KBM-7 (cell line): Measurements from ENCODE around the gene SLC6A18.
"Not testable (repeated sequence)": the region's sequence is repeated elsewhere in the genome, so short reads cannot be mapped to it uniquely, and the experiment has no call there.

ENCODE experiments used
- DNase-seq: peaks from one replicate; pipeline ENCODE4 v3.0.0-alpha.2; 2015
- in situ Hi-C: fragments of 300-500 bp; cut with MboI; formaldehyde crosslinking; loops from 2 replicates; pipeline ENCODE4 v1.14.3; 2020; ENCODE audit warnings: low sequenced_read_pairs, low pct_unique_long_range_greater_than_20kb, mixed read lengths

Gene SLC6A18

GRCh38 chr5:1280177-1281037, 55.2 kb downstream of the SLC6A18 start:
- in situ Hi-C loops = no loop called here
- DNase-seq = no peak

GRCh38 chr5:1281038-1281882, 56.1 kb downstream of the SLC6A18 start:
- in situ Hi-C loops = no loop called here
- DNase-seq = no peak

- no peak for DNase-seq
- in situ Hi-C loops = no loop called here
Measured at GRCh38 chr5:1282131-1282992, 57.2 kb downstream of the SLC6A18 start.

GRCh38 chr5:1282993-1283728, 58.0 kb downstream of the SLC6A18 start:
- in situ Hi-C loops, DNase-seq: not testable (repeated sequence)

- DNase-seq, in situ Hi-C loops: not testable (repeated sequence)
Measured at GRCh38 chr5:1283729-1284041, 58.5 kb downstream of the SLC6A18 start.

- in situ Hi-C loops, DNase-seq: not testable (repeated sequence)
Measured at GRCh38 chr5:1284336-1284970, 59.3 kb downstream of the SLC6A18 start.

GRCh38 chr5:1285141-1285540, 60.0 kb downstream of the SLC6A18 start:
- in situ Hi-C loops = no loop called here
- no peak for DNase-seq

GRCh38 chr5:1285883-1286291, 60.7 kb downstream of the SLC6A18 start:
- in situ Hi-C loops = no loop called here

GRCh38 chr5:1288439-1289335, 63.5 kb downstream of the SLC6A18 start:
- in situ Hi-C loops = no loop called here
- DNase-seq = no peak

More at GRCh38 chr5:1285883-1286291, 60.7 kb downstream of the SLC6A18 start:
- no peak for DNase-seq

- in situ Hi-C loops, DNase-seq: not testable (repeated sequence)
Measured at GRCh38 chr5:1289559-1289958, 64.4 kb downstream of the SLC6A18 start.

- DNase-seq, in situ Hi-C loops: not testable (repeated sequence)
Measured at GRCh38 chr5:1290956-1291355, 65.8 kb downstream of the SLC6A18 start.

- DNase-seq = no peak
- in situ Hi-C loops = no loop called here
Measured at GRCh38 chr5:1291611-1292080, 66.5 kb downstream of the SLC6A18 start.

GRCh38 chr5:1292139-1292538, 67.0 kb downstream of the SLC6A18 start:
- in situ Hi-C loops = no loop called here
- no peak for DNase-seq

GRCh38 chr5:1292846-1293415, 67.8 kb downstream of the SLC6A18 start:
- no peak for DNase-seq
- in situ Hi-C loops = no loop called here

- in situ Hi-C loops = no loop called here
- no peak for DNase-seq
Measured at GRCh38 chr5:1293416-1294205, 68.4 kb downstream of the SLC6A18 start.

GRCh38 chr5:1294206-1294834, 69.1 kb downstream of the SLC6A18 start:
- no peak for DNase-seq
- in situ Hi-C loops = no loop called here
